Measurements from ENCODE around the gene ZNF689.

The ZNF689 gene

DNA sequence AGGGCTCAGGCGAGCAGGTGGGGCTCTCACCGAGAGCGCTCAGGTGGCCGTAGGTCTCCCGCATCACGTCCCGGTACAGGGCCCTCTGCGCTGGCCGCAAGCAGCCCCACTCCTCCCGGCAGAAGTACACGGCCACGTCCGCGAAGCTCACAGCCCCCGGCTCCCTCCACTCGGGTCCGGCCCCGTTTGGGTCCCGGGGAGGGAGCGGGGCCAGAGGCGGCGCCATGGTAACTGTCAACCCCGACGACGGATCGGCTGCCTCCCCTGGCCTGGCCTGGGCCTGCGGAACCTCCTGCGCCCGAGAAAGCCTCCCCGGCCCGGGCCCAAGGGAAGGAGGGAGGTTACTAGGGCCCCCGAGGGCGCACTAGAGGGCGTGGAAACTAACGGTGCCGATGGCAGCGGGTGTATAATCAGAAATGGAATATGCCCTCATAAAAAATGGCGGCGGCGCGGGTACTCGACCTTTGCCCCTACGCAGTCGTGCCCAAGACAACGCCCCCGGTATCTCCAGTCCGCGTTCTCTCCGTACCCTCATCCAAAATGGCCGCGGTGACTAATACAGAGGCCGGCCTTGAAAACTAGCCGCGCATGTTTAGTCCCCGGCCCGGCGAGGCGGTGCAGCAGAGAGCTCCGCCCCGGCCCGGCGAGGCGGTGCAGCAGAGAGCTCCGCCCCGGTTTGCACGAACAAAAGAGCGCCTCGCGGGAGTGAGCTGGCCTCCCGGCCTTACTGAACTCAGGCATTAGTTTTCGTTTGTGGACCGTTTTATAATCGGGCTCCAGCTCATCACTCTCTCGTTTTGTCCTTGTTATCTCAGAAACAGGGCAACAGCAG is 52.0 kb downstream of the ZNF689 start, which contains the start of gene ZNF764:
TSS of gene ZNF764 (minus strand) at position 418 of the 832 bp plus-strand sequence. CDS start at position 226, 192 bp downstream.
- POLR2A ChIA-PET = interaction anchor here (0.6 to 2.4 kb wide), 7 partner anchors 13 to 370 kb away, joined by 3 to 23 read pairs (median 3); partner anchors contain the start of genes CD2BP2, DCTPP1, ZNF688 and ZNF689
- TF ChIP-seq, protein P1, sequence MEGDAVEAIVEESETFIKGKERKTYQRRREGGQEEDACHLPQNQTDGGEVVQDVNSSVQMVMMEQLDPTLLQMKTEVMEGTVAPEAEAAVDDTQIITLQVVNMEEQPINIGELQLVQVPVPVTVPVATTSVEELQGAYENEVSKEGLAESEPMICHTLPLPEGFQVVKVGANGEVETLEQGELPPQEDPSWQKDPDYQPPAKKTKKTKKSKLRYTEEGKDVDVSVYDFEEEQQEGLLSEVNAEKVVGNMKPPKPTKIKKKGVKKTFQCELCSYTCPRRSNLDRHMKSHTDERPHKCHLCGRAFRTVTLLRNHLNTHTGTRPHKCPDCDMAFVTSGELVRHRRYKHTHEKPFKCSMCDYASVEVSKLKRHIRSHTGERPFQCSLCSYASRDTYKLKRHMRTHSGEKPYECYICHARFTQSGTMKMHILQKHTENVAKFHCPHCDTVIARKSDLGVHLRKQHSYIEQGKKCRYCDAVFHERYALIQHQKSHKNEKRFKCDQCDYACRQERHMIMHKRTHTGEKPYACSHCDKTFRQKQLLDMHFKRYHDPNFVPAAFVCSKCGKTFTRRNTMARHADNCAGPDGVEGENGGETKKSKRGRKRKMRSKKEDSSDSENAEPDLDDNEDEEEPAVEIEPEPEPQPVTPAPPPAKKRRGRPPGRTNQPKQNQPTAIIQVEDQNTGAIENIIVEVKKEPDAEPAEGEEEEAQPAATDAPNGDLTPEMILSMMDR (IDR thresholded peaks at IDR 0.05; ENCODE audit: insufficient read depth, low read length, missing control alignments) = no peak
- CTCF ChIA-PET = interaction anchor here (0.8 to 2.6 kb wide), 9 partner anchors 9 to 128 kb away, joined by 3 to 27 read pairs (median 4); partner anchors contain the start of genes DCTPP1, ZNF688 and ZNF747
- peak; percentile 71 for DNase-seq (ENCODE audit: low read depth, low spot score)
- peak within 1 kb of the TSS; percentile 76 for H3K4me3 ChIP-seq (ENCODE audit: low read depth, low read length)

DNA sequence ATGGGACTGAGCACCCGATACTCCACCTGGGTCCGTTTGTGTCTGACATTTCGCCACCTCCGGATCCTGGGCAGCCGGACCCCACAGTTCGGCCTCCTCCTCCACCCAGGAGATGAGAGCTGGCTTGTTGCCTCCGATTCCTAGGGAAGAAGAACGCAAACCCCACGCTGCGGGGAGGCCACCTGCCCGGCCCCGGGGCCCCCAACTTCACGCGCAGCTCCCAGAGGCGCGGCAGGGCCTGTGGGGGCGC is 52.6 kb downstream of the ZNF689 start:
- no peak for DNase-seq (ENCODE audit: low read depth, low spot score)
- ChIA-PET POLR2A (interaction anchor here (0.6 to 2.4 kb wide), 3 partner anchors 14 to 128 kb away, joined by 3 to 23 read pairs (median 3); partner anchors contain the start of genes DCTPP1 and ZNF688), CTCF (interaction anchor here (1.2 to 2.6 kb wide), 5 partner anchors 13 to 108 kb away, joined by 3 to 27 read pairs (median 8); partner anchors contain the start of genes ZNF688 and ZNF747)
- TF ChIP-seq, protein P1 (IDR thresholded peaks at IDR 0.05; ENCODE audit: insufficient read depth, low read length, missing control alignments) = peak; percentile 2
- peak overlapping the region; percentile 76 for H3K4me3 ChIP-seq (ENCODE audit: low read depth, low read length)

DNA sequence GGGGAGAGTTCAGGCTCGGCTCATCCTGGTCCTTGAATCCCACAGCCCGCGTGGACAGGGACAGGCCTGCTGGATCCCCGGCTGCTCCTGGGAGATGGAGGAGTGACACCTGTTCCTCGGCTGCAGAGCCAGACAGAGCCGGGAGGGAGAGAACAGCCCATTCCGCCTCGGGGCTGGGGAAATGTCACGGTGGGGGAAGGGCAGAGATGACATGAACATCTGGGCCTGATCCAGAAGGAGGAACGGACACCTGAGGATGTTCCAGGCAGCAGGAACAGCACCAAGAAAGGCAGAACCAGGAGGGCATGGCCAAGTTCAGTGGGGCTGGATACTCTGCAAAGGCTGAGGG is 54.1 kb downstream of the ZNF689 start:
- ChIA-PET CTCF (interaction anchor here (0.9 to 2.6 kb wide), 3 partner anchors 14 to 21 kb away, joined by 3 to 27 read pairs (median 8); partner anchors contain the start of gene ZNF747), POLR2A (no interaction called here)
- TF ChIP-seq, protein P1 (IDR thresholded peaks at IDR 0.05; ENCODE audit: insufficient read depth, low read length, missing control alignments) = no peak
- H3K4me3 ChIP-seq (ENCODE audit: low read depth, low read length) = no peak overlapping the region
- DNase-seq (ENCODE audit: low read depth, low spot score) = no peak

DNA sequence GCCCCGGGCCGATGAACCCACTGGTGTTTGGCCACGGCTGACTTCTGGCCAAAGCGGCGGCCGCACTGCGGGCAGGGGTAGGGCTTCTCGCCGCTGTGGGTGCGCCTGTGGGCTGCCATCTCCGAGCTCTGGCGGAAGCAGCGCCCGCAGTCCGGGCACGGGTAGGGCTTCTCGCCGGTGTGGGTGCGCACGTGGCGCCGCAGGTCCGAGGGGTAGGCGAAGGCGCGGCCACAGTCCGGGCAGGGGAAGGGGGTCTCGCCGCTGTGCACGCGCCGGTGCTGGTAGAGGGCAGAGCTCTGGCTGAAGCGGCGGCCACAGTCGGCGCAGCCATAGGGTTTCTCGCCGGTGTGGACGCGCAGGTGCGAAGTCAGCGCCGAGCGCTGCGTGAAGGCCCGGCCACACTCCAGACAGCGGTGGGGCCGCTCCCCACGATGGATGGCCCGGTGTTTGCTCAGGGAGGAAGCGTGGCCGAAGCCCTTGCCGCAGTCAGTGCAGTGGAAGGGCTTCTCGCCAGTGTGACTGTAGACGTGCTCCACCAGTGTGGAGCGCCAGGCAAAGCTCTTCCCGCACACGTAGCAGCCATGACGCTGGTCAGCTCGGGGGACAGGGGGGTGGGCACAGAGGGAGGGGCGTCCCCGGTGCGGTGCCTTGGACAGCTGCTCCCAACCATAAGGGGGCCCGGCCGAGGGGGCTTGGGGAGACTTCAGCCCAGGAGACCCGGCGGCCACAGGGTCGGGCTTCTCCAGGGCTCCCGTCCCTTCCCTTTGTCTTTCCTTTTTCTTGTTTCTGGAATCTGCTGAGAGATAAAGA is 54.7 kb downstream of the ZNF689 start:
- POLR2A ChIA-PET = no interaction called here
- no peak for DNase-seq (ENCODE audit: low read depth, low spot score)
- H3K4me3 ChIP-seq (ENCODE audit: low read depth, low read length) = no peak overlapping the region
- CTCF ChIA-PET = interaction anchor here (1.3 to 1.9 kb wide), 2 partner anchors 20 to 73 kb away, joined by 4 to 8 read pairs; no protein-coding TSS in a partner anchor
- TF ChIP-seq, protein P1 (IDR thresholded peaks at IDR 0.05; ENCODE audit: insufficient read depth, low read length, missing control alignments) = no peak

DNA sequence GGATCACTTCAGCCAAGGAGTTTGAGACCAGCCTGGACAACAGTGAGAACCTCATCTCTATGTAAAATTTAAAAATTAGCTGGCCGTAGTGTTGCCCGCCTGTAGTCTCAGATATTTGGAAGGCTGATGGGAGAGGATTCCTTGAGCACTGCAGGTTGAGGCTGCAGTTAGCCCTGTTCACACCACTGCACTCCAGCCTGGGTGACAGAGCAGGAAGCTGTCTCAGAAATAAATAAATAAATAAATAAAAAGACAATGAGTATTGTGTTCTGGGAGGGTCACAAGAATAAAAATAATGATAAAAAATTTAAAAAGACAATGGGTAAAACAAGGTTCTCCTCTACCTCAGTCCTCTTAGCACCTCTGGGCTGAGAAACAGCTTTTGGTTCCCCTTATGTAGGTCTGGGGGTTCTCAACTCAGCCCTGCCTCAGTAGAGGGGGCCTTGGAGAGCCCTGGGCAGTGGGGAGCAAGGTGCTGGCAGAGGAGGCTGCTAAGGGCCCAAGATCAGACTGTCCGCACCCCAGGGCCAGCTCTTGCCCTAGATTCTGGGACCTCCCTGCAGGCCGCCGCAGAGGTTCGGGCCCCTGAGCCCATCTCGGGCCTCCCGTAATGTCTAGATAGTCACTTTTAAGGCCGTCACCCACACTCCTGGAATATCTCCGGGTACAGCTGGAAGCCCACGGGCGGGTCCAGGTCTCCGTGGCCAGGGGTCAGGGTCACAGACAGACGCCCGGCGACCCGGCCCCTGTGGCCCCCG is 55.5 kb downstream of the ZNF689 start:
- TF ChIP-seq, protein P1 (IDR thresholded peaks at IDR 0.05; ENCODE audit: insufficient read depth, low read length, missing control alignments) = no peak
- no peak overlapping the region for H3K4me3 ChIP-seq (ENCODE audit: low read depth, low read length)
- POLR2A ChIA-PET = no interaction called here
- CTCF ChIA-PET = interaction anchor here (1.3 to 1.9 kb wide), 2 partner anchors 19 to 74 kb away, joined by 4 to 8 read pairs; no protein-coding TSS in a partner anchor
- DNase-seq (ENCODE audit: low read depth, low spot score) = no peak
